Stimulated activated CD4-positive, alpha-beta T cell treated with anti-CD3 and anti-CD28 coated beads, Interleukin-15, amount 100 ng/mL, for 24 hours (primary cell): ENCODE results near the gene RBM17.
A peak's percentile ranks its signal among the peaks of the same experiment; 100 is the strongest.
"Not testable (repeated sequence)": the region's sequence is repeated elsewhere in the genome, so short reads cannot be mapped to it uniquely, and the experiment has no call there.

ENCODE experiments used
- DNase-seq: peaks from one replicate; pipeline ENCODE4 v3.0.0-alpha.2; 2020

Gene RBM17

DNA sequence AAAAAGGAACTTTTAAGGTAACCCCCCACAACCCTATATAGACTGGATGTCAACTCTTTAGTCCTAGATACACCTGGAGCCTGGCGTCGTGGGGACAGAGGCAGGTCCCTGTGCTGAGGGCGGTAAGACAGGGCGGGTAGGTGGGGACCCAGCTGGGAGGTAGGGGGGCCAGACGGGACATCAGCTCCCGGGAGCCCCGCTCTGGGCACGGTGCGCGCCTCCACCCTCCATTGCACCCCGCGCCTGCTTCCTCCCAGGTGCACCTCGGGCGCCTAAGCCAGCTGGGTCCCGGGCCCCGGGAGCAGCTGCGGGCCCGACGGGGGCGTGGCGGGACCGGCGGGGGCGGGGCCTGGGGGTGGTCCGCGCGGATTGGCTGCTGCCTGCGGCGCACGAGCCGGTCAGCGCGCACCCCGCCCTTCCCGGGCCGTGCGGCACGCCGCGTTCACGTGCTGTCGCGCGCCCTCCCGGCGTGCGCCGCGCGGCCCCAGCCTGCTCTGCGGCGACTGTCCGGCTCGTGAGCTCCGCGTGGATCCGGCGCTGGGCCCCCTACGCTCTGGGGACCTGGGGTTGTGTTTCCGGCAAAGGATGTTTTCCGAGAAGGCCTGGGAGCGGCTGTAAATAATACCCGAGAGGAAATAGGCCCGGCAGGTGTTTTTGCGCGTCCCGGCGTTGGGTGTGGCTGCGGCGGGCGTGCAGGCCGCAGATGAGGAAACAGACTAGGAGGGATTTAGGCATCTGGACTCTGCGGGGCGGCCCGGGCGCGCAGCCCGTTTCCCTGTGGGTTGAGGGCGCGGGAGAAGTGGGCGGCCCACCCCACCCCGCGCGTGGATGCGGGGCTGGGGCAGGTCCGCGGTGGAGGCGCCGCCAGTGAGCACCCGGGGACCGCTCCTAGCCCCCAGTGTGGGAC, 74.8 kb downstream of the RBM17 start:
- DNase-seq: peak; percentile 95

- no peak for DNase-seq
These were observed 75.6 kb downstream of the RBM17 start for GRCh38 chr10:6164271-6165095.

- DNase-seq: no peak
These were observed 76.4 kb downstream of the RBM17 start for GRCh38 chr10:6165221-6165725.

DNA sequence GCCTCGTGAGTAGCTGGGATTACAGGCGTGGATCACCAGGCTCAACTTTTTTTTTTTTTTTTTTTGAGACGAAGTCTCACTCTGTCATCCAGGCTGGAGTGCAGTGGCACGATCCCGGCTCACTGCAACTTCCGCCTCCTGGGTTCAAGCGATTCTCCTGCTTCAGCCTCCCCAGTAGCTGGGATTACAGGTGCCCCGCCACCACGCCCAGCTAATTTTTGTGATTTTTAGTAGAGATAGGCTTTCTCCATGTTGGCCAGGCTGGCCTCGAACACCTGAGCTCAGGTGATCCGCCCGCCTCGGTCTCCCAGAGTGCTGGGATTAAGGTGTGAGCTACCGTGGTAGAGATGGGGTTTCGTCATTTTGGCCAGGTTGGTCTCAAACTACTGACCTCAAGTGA, 77.1 kb downstream of the RBM17 start:
- not testable (repeated sequence) for DNase-seq
